PC-9 (cell line): Measurements from ENCODE around the gene FSCB. TPM values are rescaled to one million over a fixed set of nuclear protein-coding genes. Genes with fewer than 3 reads are reported as not detected.

Experiments used
- BruUV-seq: library from RNA; stranded (reverse); fragments of 400-500 nt; replicated peaks from 2 replicates; lab custom pipeline; 2021; lab: Mats Ljungman, UMichigan
- CTCF ChIA-PET: fragments of 300-600 bp; sonication (Branson Sonifier 250); formaldehyde crosslinking; loops from one replicate; lab custom pipeline; 2022; ENCODE audit warnings: antibody characterized with exemption; lab: Charles Lee
- POLR2A ChIA-PET: fragments of 300-600 bp; sonication (Branson Sonifier 250); formaldehyde crosslinking; loops from one replicate; lab custom pipeline; 2022; ENCODE audit warnings: antibody characterized with exemption; ENCODE audit not compliant: unreplicated experiment; lab: Charles Lee
- DNase-seq, 2 experiments: peaks; one replicate each; pipeline versions ENCODE4 v3.0.0 to v3.0.0-alpha.2; 2015 to 2022; ENCODE audit warnings: mixed read lengths in 1 of 2
- H2AFZ ChIP-seq: fragments of 200-600 bp; sonication (generic); 2 replicates; pipeline ENCODE4 v1.8.1; 2017; ENCODE audit warnings: antibody characterized with exemption
- H3F3A ChIP-seq: fragments of 200-600 bp; sonication (generic); 2 replicates; pipeline ENCODE4 v1.8.1; 2017; ENCODE audit warnings: antibody characterized with exemption, mild to moderate bottlenecking, low read depth; ENCODE audit not compliant: insufficient read depth
- H3K27ac ChIP-seq: fragments of 200-600 bp; sonication (generic); 2 replicates; pipeline ENCODE4 v1.6.1; 2016; ENCODE audit warnings: mixed run types
- H3K27me3 ChIP-seq: fragments of 200-600 bp; sonication (generic); 2 replicates; pipeline ENCODE4 v1.6.1; 2016; ENCODE audit warnings: low read depth, mixed run types; ENCODE audit not compliant: insufficient read depth
- H3K36me3 ChIP-seq: fragments of 200-600 bp; sonication (generic); 2 replicates; pipeline ENCODE4 v1.6.1; 2016; ENCODE audit warnings: low read depth, mixed run types
- H3K4me1 ChIP-seq: fragments of 200-600 bp; sonication (generic); replicated peaks from 2 replicates; pipeline ENCODE4 v1.6.1; 2016; ENCODE audit warnings: mixed run types; ENCODE audit not compliant: insufficient read depth
- H3K4me2 ChIP-seq: fragments of 200-600 bp; sonication (generic); 2 replicates; pipeline ENCODE4 v1.6.1; 2017; ENCODE audit warnings: mixed run types
- H3K4me3 ChIP-seq: fragments of 200-600 bp; sonication (generic); 2 replicates; pipeline ENCODE4 v1.6.1; 2016; ENCODE audit warnings: mixed run types
- H3K79me2 ChIP-seq: fragments of 200-600 bp; sonication (generic); 2 replicates; pipeline ENCODE4 v1.6.1; 2017; ENCODE audit warnings: low read depth, mixed run types
- H3K9me2 ChIP-seq: fragments of 200-600 bp; sonication (generic); 2 replicates; pipeline ENCODE4 v1.8.1; 2017; ENCODE audit warnings: mild to moderate bottlenecking; ENCODE audit not compliant: insufficient read depth
- H3K9me3 ChIP-seq: fragments of 200-600 bp; sonication (generic); 2 replicates; pipeline ENCODE4 v1.8.1; 2016; ENCODE audit warnings: low read depth; ENCODE audit not compliant: insufficient read depth
- H4K20me1 ChIP-seq: fragments of 200-600 bp; sonication (generic); 2 replicates; pipeline ENCODE4 v1.8.1; 2017; ENCODE audit not compliant: insufficient read depth
- CTCF ChIP-seq: fragments of 200-600 bp; sonication (generic); conservative IDR thresholded peaks from 2 replicates; pipeline ENCODE4 v1.6.1; 2017; ENCODE audit warnings: mixed run types, antibody characterized with exemption, mild to moderate bottlenecking, moderate library complexity
- EZH2 ChIP-seq: fragments of 200-600 bp; sonication (generic); IDR thresholded peaks from 2 replicates; pipeline ENCODE4 v1.8.0; 2017; ENCODE audit warnings: antibody characterized with exemption, low read depth
- intact Hi-C: fragments of 100-400 bp; cut with micrococcal nuclease; formaldehyde crosslinking; loops from one replicate; pipeline ENCODE4 v1.10.0; 2022; ENCODE audit not compliant: unreplicated experiment
- total RNA-seq: library from RNA; stranded (reverse); gene quantifications from 2 replicates; pipeline ENCODE4 v1.2.3, GENCODE V29; 2021

FSCB gene
- total RNA-seq, 1 experiment from 2014 or later: not detected

- Histone ChIP-seq H3K4me1 (no peaks in the 10 kb centered on the region), H4K20me1 (no peaks in the 10 kb centered on the region; the same call in 1 of the 2 replicates), H3K4me2 (no peak overlapping the region), H2AFZ (no peak overlapping the region), H3K79me2 (no peaks in the 10 kb centered on the region), H3K27me3 (no peaks in the 10 kb centered on the region), H3K9me2 (no peaks in the 10 kb centered on the region), H3K36me3 (no peaks in the 10 kb centered on the region), H3K27ac (no peak overlapping the region), H3K4me3 (no peak overlapping the region), H3K9me3 (no peaks in the 10 kb centered on the region), H3F3A (no peaks in the 10 kb centered on the region)
- POLR2A ChIA-PET: no interaction called here
- CTCF ChIA-PET: no interaction called here
- DNase-seq: no peak
- TF ChIP-seq EZH2: no peak
- no peak for TF ChIP-seq CTCF
- intact Hi-C loops: no loop called here
- BruUV-seq: no TSS peak
Observed at GRCh38 chr14:44508834-44509233, 1.8 kb upstream of the FSCB start.

- no peaks in the 10 kb centered on the region for H3K36me3 ChIP-seq
- CTCF ChIA-PET: no interaction called here
- POLR2A ChIA-PET: no interaction called here
- no peaks in the 10 kb centered on the region for H3F3A ChIP-seq
- H3K79me2 ChIP-seq: no peaks in the 10 kb centered on the region
- no peak for DNase-seq
- TF ChIP-seq CTCF (no peak), EZH2 (no peak)
- no peaks in the 10 kb centered on the region for H3K9me2 ChIP-seq
- no peak overlapping the region for H3K27ac ChIP-seq
- H3K4me2 ChIP-seq: no peak overlapping the region
- BruUV-seq: no TSS peak
- H3K27me3 ChIP-seq: no peaks in the 10 kb centered on the region
- H3K4me3 ChIP-seq: no peak overlapping the region
- no peaks in the 10 kb centered on the region for H3K4me1 ChIP-seq
- H3K9me3 ChIP-seq: no peaks in the 10 kb centered on the region
- no peaks in the 10 kb centered on the region; the same call in 1 of the 2 replicates for H4K20me1 ChIP-seq
- intact Hi-C loops: no loop called here
- H2AFZ ChIP-seq: no peak overlapping the region
Observed at GRCh38 chr14:44505588-44505987, 1.5 kb downstream of the FSCB start.

GRCh38 chr14:44497148-44497547 is 9.9 kb downstream of the FSCB start:
- H3K9me2 ChIP-seq: no peaks in the 10 kb centered on the region
- H3K9me3 ChIP-seq: no peaks in the 10 kb centered on the region
- no peaks in the 10 kb centered on the region for H3K79me2 ChIP-seq
- H2AFZ ChIP-seq: no peak overlapping the region
- intact Hi-C loops: no loop called here
- no peak overlapping the region for H3K4me3 ChIP-seq
- no peak overlapping the region for H3K4me2 ChIP-seq
- no peak for TF ChIP-seq CTCF
- no peak for TF ChIP-seq EZH2
- DNase-seq: no peak
- H3F3A ChIP-seq: no peaks in the 10 kb centered on the region
- POLR2A ChIA-PET: no interaction called here
- H4K20me1 ChIP-seq: no peaks in the 10 kb centered on the region
- no peaks in the 10 kb centered on the region for H3K36me3 ChIP-seq
- no peaks in the 10 kb centered on the region for H3K27me3 ChIP-seq
- no peak overlapping the region for H3K27ac ChIP-seq
- no TSS peak for BruUV-seq
- CTCF ChIA-PET: no interaction called here
- H3K4me1 ChIP-seq: no peaks in the 10 kb centered on the region
